Activated CD4-positive, alpha-beta T cell treated with anti-CD3 and anti-CD28 coated beads for 4 hours (primary cell): ENCODE measurements around the gene PANK1.

Source experiments
- DNase-seq, 2 donors: peaks; one replicate each; pipeline ENCODE4 v3.0.0-alpha.2; 2020

The PANK1 gene

DNA sequence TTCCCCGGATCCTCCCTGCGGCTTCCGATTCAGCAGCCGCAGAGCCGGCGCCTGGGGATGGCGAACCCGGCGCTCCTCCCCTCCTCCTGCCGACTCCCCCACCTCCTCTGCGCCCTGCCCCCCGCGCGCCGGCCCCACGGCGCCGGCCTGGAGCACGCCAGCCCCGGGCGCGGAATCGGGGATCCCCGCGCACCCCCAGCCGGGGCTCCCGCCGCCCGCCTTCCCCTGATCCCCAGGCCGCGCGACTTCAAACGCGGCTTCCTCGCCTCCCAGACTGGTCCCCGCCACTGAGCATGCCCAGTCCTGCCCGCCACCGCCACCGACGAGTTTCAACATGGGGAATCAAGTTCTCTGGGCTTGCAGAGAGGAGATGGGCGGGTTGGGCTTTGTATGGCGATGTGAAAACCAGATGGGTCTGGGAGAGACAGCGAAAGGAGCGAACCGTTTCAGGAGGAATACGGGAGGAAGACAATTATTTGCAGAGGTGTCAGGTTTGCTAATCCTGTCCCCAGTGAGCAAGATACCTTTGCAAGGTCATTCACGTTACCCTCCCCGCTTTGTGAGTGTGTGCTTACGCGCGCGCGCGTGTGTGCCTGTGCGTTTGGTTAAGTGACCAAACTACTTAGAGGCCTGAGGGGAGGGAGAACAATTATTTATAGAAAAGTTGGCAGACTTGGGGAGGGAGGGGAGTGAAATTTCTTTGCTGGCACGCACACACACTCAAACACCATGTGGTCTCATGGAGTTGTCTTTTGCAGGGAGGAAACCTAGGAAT is at the start of gene PANK1:
PANK1 (minus strand) TSS at position 276 of the 775 bp plus-strand sequence. CDS start 351 bp downstream, outside the sequence.
- DNase-seq: peak; percentile 54 to 61

DNA sequence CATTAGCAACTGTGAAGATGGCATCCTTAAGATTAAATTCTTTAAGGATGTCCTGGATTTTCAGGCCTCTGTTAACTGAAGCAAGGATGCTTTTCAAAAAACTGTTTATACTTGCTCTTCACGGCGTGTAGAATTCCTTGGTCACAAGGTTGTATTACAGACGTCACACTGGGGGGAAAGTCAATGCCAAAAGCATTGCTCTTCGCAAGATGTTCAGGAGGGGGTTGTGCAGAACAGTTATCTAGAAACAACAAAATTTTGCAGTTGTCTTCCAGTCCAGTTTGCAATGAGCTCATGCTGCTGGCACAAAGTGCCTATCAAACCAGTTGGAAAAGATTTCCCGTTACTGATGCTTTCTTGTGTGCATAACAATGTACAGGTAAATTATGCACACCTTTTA is 48.1 kb upstream of the PANK1 start:
- no peak for DNase-seq

DNA sequence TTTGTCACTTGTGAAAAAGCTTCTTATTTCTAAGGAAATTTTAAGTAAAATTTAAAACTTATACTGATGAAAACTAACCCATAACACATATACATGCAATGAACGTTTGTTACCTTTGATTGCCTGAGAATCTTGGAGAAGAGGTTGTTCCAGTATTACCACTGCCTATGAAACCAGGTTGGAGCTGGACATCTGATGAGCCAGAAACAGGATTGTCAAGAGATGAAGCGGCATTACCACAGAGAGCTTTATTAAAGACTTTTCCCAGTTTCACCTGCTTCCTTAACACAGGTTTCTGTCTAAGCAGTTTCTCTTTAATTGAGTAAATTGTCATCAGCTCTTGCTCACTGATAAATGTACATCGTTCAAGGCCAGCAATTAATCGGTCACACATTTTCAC is 47.4 kb upstream of the PANK1 start:
- DNase-seq: no peak

DNA sequence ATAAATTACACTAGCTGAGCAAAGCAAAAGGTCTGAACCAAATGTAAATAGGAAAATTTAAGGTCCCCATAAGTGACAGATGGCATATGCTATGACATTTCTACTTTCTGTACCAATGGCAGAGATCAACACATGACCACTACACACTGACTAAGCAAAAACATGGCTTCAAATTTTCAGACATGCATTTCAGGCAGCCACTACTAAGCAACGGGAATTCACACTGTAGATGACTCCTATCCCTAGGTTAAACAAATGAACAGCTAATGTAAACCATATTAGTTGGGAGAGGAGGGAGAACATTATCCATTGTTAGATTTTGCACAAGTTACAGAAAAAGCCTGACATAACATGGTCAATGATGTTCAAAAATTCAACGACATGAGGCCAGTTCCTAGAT is 45.0 kb upstream of the PANK1 start:
- DNase-seq: no peak

DNA sequence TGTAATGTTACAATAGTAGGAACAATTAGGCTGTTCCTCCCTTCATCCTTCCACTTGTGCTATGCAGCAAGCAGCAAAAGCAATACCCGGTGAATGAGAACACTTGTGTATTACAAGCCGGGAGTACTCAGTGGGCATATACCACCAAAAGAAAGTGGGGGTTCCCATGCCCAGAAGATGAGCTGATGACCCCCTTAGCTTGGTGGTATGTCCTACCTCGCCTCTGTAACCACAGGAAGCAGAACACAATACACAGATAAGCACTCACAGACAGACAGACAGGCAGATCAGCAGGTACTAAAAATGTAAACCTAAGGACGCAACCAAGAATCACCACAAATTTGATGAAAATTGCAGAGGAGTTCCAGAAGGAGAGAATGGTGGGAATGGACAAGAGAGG is 40.9 kb upstream of the PANK1 start:
- no peak for DNase-seq

DNA sequence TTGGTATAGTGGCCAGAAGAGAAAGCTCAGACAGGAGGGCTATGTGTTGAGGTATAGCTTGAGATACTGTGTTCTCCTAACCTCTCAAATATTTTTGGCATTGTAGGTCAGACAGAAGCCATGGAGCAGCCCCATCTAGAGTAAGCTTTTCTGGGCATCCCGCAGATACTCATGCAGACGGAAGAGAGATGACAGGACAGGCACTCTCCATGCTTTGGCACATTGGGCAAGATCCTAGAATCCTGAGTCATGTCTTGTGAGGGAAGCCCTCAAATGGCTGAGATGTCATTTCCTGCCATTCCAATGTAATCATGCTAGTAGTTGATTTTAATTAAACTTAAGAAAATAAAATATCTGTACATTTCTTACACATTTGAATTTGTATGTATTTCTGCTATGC is 39.6 kb upstream of the PANK1 start:
- DNase-seq: no peak

DNA sequence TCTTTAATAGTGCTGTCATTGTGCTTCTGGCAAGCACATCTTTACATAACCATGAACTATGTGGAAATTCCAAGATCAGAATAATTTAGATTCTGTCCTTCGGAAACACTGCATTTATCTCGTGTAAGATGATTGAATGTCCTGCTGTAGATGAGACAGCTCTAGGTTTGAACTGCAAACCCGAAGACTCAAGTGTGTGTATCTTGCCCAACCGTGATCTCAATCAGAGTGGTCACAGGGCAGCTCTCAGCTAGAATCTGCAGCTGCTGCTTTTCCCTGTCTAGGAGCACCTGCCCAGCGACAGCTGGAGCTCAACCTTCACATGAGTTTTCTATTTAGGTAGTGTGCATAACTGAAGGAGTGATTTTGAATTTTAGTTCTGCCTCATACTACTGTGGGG is 38.8 kb upstream of the PANK1 start:
- DNase-seq: no peak

DNA sequence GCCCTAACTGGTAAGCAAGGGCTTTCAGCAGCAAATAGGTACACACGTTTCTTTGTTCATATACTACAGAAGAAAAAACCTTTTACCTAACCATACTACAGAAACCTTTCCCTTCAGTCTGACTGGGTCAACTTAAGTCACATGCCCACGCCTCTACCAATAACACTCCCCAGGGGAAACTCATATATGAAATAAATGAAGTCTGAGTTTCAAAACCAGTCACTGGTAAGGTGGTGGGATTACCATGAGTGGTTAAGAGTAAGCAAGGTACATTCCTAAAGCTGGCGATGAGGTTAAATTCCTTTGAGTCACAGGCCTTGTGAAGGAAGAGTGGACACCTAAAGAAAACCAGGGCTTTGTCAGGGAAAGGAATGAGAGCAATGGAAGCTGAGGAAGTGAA is 34.9 kb upstream of the PANK1 start:
- DNase-seq: no peak

DNA sequence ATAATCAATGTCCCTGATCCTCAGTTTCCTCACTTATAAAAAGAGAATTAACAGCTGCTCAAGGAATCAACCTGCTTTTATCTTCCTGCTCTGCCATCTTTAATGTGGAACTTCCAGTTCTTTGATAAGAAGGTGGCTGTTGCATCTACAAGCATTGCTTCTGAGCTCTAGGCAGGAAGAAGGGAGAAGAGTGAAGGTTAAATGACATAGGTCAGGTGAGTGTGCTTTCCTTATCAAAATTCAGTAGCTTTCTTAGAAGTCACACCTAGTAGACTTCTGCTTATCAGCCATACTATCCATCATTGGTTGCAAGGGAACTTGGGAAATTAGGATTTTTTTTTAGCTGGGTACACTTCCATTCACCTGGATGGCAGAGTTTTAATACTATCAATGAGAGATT is 32.3 kb upstream of the PANK1 start:
- no peak for DNase-seq

DNA sequence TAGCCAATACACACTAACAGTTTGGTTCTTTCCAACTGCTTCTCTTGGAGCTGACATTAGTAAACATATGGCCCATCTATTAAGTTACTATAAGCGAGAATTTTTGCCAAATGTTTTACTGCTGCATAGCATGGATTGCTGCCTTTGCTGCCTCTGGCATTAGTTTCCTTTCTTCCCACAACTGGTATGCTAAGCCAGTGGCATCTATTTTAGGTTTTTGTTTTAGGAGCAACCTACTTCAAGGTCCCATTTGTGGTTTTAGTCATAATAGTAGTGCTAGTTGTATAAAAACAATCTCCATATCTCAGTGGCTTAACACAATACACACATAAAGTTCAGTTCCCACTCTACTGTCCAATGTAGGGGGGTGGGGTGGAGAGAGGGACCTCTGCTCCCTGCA is 25.9 kb upstream of the PANK1 start:
- no peak for DNase-seq

DNA sequence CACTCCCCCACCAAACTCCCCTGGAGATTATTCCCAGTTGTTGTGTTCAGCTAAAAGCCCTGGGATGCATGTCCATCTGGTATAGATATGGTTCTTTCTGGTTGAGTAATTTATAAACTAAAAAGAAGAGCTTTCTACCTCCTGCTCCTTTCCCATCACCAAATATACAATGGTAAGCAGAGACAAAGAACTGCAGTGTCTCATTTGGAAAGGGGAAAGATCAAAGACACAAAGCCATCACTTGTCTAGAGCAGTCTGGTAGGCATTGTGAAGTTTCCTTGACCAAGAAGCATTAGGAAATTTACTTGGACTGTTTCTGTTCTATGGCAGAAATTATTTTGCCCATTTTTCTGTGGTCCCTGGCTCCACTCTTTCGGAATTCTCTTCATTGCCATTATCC is 24.9 kb upstream of the PANK1 start:
- DNase-seq: no peak

DNA sequence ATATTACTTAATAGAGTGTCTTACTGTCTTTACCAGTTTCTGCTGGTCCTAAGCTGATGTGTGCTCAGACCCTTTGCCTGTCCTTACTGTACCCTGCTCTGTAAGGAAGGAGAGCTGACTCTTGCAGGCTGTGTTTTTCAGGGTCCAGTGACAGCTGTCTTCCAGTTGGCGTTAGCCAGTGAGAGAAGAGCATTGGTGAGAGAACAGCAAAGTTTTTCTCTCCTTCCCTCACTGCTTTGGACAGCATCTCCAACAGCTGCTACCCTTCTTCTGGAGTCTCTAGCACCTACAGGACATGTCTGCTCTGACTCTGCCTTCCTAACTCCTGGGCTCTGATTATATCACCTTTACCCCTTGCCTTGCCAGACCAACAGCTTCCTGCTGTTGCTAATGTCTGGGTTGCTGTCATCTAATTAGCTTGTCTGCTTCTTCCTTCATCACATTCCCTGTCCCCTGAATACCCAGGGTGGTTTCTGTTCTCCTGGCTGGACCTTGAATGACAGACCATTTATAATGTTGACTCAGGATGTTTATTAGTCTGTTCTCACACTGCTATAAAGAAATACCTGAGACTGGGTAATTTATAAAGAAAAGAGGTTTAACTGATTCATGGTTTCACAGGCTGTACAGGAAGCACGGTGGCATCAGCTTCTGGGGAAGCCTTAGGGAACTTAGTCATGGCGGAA is 23.5 kb upstream of the PANK1 start:
- DNase-seq: no peak

DNA sequence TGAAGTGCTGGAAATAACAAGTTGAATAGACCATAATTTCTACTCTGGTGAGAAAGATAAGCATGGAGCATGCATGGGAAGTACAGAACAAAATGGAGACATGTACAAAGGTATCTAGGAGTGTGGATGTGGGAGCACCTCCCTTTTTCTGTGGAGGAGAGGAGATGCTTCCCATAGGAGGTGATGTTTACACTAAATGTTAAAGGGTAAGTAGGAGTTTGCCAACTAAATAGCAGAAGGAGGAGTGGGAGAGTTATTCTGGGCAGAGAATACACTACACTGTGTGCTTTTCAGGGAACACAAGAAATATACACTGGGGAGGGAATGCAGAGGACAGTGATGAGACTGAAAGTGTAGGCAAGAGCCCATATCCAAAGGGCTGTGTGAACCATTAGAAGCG is 21.1 kb upstream of the PANK1 start:
- no peak for DNase-seq

DNA sequence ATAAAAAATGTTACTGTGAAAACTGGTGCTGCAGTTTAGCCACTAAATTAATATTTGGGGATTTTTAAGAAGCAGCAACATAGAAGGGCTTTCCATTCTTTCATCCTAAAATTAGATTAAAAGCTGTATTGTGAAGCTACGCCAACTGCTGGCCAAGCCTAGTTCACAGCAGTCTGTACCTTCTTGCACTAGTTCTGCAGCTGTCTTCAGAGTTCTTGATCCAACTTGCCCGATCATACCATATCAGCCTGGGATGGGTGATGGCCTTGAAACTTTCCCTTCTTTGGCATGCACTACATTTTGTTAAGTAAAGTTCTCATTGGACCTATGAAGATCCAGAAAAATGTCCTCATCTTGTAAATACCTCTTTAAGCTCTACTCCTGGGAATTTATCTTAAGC is 20.3 kb upstream of the PANK1 start:
- no peak for DNase-seq

DNA sequence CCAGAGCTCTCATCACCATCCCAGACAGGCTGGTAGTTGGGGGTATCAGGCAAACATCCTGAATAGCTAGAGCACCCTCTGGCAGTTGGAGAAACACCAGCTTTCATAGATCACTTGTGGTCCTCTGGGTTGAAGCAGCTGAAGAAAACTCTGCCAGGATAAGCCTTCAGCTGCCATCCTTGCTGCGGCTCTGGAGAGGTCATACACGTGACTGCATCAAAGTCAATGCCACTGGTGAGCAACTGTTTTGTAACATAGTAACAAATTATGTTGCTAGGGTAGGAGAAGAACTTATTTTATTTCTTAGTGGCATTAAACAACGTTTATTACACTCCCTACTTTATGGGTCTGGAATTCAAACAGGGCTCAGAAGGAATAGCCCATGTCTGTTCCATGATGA is 19.2 kb upstream of the PANK1 start:
- DNase-seq: no peak

DNA sequence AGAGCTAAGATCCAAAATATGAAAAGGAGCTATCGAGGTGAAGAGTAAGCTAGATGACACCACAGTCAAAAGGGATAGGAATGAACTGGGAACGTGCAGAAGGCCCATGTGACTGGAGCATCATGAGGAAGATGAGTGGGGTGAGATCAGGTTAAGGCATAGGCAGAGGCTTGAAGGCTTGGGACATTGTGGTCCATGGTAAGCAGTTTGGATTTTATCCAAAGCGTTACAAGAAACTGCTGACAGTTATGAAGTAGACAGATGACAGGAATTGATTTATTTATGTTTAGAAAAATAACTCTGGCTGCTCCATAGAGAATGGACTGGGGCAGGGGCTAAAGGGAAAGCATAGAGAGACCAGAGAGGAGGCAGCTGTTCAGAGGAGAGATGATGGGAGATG is 18.1 kb upstream of the PANK1 start:
- DNase-seq: no peak

DNA sequence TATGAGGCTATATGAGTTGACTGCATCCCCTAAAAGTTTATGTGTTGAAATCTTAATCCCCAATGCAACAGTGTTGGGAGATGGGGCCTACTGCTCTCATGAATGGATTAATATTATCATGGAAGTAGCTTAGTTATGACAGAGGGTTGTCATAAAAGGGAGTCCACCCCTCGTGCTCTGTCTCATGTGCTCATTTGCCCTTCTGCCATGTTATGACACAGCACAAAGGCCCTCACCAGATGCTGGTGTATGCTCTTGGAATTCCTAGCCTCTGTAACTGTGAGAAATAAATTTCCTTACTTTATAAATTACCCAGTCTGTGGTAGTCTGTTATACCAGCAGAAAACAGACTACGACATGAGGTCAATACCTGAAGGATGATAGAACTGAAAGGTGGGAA is 17.6 kb upstream of the PANK1 start:
- DNase-seq: no peak

DNA sequence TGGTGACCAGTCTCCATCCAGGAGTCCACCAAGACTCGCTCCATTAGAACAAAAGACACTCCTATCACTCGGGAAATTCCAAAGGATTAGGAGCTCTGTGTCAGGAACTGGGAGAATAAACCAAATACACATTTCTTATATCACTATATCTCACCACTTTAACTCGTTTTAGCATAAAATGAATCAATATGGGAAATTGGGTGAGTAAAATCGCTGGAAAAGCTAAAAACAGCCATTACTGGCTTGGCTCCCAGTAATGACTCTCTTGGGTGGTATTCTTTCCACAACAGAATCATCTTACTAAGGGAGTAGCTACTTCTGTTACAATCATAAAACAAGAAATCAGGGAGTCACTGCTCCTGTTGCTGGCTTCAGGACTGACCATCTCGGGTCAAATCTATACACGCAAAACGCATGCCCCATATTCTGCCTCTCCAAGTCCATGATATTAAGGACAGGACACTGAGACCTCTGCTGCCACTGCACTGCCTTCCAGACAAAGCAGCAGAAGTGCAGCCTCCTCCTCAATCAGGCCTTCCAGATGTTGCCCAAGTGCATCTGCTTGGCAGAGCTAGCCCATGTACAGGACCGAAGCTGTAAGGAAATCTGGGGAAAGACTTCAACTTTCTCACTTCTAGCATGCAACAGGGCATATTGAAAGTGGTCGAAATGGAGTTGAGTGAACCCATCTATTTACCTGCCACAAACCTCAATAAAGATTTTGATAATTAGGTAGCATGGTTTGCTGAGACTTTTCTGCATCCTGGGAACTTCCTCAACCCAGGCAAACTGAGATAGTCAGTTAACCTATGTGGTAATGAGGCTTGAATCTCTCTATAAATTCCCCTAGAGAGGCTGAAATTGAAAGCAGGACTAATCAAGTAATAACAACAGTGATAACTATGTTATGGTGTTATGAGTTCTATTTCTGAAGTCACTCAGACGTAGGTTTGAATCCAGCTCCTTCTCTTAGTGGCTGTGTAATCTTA is 14.4 kb upstream of the PANK1 start:
- no peak for DNase-seq

DNA sequence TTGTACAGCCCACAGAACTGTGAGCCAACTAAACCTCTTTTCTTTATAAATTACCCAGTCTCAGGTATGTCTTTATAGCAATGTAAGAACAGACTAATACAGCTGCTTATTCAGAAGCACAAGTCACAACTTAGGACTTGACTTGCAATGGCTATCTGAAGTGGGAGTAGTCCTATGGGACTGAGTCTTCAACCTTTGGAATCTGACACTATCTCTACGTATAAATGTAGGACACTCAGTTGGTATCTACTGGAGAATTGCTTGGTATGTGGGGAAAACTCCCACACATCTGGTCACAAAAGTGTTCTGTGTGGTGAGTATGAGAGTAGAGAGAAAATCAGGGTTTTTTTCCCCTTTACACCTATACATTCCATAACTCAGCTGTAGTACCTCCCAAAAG is 12.3 kb upstream of the PANK1 start:
- DNase-seq: no peak

DNA sequence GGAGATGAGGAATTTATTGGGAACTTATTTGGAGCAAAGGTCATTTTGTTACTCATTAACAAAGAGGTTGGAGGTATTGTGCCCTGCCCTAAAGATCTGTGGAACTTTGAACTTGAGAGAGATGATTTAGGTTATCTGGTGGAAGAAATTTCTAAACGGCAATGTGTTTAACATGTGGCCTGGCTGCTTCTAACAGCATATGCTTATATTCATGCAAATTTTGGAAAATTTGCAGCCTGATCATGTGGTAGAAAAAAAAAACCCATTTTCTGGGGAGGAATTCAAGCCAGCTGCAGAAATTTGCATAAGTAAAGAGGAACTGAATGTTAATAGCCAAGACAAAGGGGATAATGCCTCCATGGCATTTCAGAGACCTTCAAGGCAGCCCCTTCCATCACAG is 10.7 kb upstream of the PANK1 start:
- DNase-seq: no peak

DNA sequence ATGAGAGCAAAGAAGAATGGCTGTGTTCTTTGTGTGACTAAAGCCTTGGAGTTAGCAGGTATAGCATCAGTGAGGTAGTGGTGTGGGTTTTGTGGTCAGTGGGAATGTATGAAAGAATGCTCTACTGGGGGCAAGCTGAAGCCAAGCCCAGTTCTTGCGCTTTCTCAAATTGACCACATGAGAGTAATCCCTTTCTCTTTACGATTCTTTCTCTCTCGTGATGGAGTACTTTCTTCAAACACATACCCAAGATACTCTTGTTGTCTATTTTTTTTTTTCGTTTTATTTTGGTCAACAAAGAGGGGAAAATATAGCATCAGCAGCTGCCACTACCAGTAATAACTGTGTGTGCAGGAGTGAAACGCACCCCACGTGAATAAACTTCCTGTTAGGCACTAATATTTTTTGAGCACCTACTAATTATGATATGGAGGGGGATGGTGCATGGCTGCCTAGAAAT is 8.4 kb upstream of the PANK1 start:
- no peak for DNase-seq

DNA sequence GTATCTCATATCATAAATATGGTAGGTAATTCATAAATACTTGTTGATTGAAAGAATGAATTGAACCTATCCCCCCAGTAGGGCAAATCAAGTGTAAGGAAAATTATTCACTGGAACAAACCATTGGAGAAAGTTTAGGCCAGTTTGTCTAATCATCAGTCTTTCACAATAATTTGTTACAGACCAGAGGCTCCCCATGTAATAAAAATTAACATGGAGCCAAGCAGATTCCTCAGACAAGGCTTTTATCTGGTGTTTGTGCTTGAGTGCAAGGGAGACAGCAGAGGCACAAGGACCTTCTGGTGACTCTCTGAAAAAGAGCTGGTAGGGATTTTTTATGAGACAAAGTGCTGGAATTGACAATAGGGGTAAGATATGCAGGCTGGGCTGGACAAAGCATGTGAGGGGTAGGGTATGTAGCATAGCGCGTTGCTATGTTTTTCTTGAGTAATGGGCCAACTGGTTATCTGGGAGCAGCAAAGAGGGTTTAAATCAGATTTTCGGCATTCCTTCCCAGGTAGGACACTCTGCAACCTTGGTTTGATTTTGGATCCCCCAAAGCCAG is 7.8 kb upstream of the PANK1 start:
- DNase-seq: no peak

DNA sequence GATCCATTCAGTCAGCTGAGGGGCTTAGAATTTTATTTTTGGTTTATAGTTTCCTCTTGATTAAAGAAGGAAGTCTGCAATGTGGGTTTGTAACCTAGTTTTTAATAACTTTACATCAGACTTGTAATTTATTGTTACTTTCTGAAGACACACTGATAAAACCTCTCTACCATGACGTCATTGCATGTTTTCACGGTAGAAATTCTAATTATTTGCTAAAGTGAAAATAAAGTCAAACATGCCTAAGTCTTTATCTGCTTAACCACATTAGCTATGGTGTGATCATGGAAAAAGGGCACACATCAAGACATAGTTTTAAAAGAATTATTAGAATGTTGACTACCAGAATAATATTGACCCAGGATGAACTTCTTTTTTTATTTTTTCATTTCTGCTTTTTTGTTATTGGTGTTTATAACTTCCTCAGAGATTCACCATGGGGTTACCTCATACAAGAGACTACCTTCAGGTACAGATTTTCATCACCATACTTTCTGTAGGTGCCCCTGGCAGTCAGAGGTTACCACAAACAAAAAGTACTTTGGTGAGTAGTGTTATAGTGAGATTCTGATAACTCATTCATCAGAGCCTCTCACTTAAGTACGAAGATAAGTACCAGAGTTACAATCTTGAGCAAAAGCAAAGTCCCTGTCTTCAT is 7.0 kb upstream of the PANK1 start:
- no peak for DNase-seq
